Stimulated activated CD8-positive, alpha-beta memory T cell treated with anti-CD3 and anti-CD28 coated beads, Interleukin-12 subunit alpha, Interleukin-12 subunit beta, amount 100 ng/mL, for 4 hours (primary cell): ENCODE results near the gene GABBR2.

Experiments
- DNase-seq: peaks from one replicate; pipeline ENCODE4 v3.0.0-alpha.2; 2020; ENCODE audit warnings: low read depth

Gene GABBR2

GRCh38 chr9:98341157-98342097 is 367.3 kb downstream of the GABBR2 start:
- DNase-seq = no peak

- DNase-seq = no peak
Observed at GRCh38 chr9:98339987-98340800, 368.5 kb downstream of the GABBR2 start.

GRCh38 chr9:98335661-98336060 is 373.1 kb downstream of the GABBR2 start:
- no peak for DNase-seq

GRCh38 chr9:98334796-98335195 is 373.9 kb downstream of the GABBR2 start:
- no peak for DNase-seq

- DNase-seq = no peak
Observed at GRCh38 chr9:98333703-98334582, 374.8 kb downstream of the GABBR2 start.

GRCh38 chr9:98332405-98332831 is 376.3 kb downstream of the GABBR2 start:
- no peak for DNase-seq

GRCh38 chr9:98331536-98332259 is 377.0 kb downstream of the GABBR2 start:
- DNase-seq = no peak

- DNase-seq = no peak
Observed at GRCh38 chr9:98330831-98331230, 377.9 kb downstream of the GABBR2 start.

- no peak for DNase-seq
Observed at GRCh38 chr9:98329904-98330303, 378.8 kb downstream of the GABBR2 start.

GRCh38 chr9:98329281-98329680 is 379.5 kb downstream of the GABBR2 start:
- no peak for DNase-seq

- DNase-seq = no peak
Observed at GRCh38 chr9:98328770-98329169, 380.0 kb downstream of the GABBR2 start.

- no peak for DNase-seq
Observed at GRCh38 chr9:98328141-98328540, 380.6 kb downstream of the GABBR2 start.

GRCh38 chr9:98327249-98327561 is 381.5 kb downstream of the GABBR2 start:
- no peak for DNase-seq

- DNase-seq = no peak
Observed at GRCh38 chr9:98326459-98327248, 382.1 kb downstream of the GABBR2 start.

- DNase-seq = no peak
Observed at GRCh38 chr9:98324801-98325200, 383.9 kb downstream of the GABBR2 start.

- DNase-seq = no peak
Observed at GRCh38 chr9:98323831-98324135, 385.0 kb downstream of the GABBR2 start.

- no peak for DNase-seq
Observed at GRCh38 chr9:98323051-98323830, 385.5 kb downstream of the GABBR2 start.

GRCh38 chr9:98321269-98321668 is 387.5 kb downstream of the GABBR2 start:
- DNase-seq = no peak

GRCh38 chr9:98318834-98319478 is 389.8 kb downstream of the GABBR2 start:
- DNase-seq = no peak
